GM21526 (cell line): ENCODE measurements around the gene S100A6.

Experiments
- ATAC-seq: cut with Tn5 transposase; IDR thresholded peaks from one replicate; pipeline ENCODE4 v1.9.1; 2021; ENCODE audit warnings: moderate library complexity; ENCODE audit not compliant: unreplicated experiment, low FRiP score

S100A6 gene

GRCh38 chr1:153546796-153547559, 11.2 kb upstream of the S100A6 start:
- no peak for ATAC-seq

GRCh38 chr1:153546371-153546770, 10.6 kb upstream of the S100A6 start:
- ATAC-seq: no peak

- no peak for ATAC-seq
Measured at GRCh38 chr1:153545067-153546055, 9.6 kb upstream of the S100A6 start, which contains the start of gene S100A4. S100A4 (minus strand) TSS chr1:153545806; CDS start chr1:153544794, 1,012 bp downstream.

- no peak for ATAC-seq
Measured at GRCh38 chr1:153544453-153545066, 8.8 kb upstream of the S100A6 start.

GRCh38 chr1:153543736-153544135, 7.9 kb upstream of the S100A6 start:
- no peak for ATAC-seq

- no peak for ATAC-seq
Measured at GRCh38 chr1:153542956-153543711, 7.3 kb upstream of the S100A6 start.

GRCh38 chr1:153541641-153542590, 6.1 kb upstream of the S100A6 start:
- no peak for ATAC-seq

- ATAC-seq: no peak
Measured at GRCh38 chr1:153540394-153541361, 4.9 kb upstream of the S100A6 start, which contains the start of gene S100A5. S100A5 (minus strand) TSS chr1:153540934; CDS start chr1:153540191, 743 bp downstream.

GRCh38 chr1:153539395-153540093, 3.8 kb upstream of the S100A6 start:
- no peak for ATAC-seq

GRCh38 chr1:153538315-153538821, 2.6 kb upstream of the S100A6 start:
- no peak for ATAC-seq

GRCh38 chr1:153537376-153537730, 1.6 kb upstream of the S100A6 start:
- no peak for ATAC-seq

GRCh38 chr1:153536671-153537375, 1.0 kb upstream of the S100A6 start:
- ATAC-seq: no peak

- no peak for ATAC-seq
Measured at GRCh38 chr1:153536012-153536670, 350 bp upstream of the S100A6 start.

- ATAC-seq: no peak
Measured at GRCh38 chr1:153534925-153535241, 908 bp downstream of the S100A6 start.

GRCh38 chr1:153534226-153534924, 1.4 kb downstream of the S100A6 start:
- no peak for ATAC-seq
